ENCODE measurements around the gene TPST2.
"Not testable (repeated sequence)": the region's sequence is repeated elsewhere in the genome, so short reads cannot be mapped to it uniquely, and the experiment has no call there.

TPST2 gene

GRCh38 chr22:26589845-26590736 is at the start of gene TPST2:
Gene TPST2 (minus strand): TSS chr22:26590132. CDS start chr22:26541630, 48,502 bp downstream.
- peak; percentile 37 to 68 (median 59) for DNase-seq (ENCODE audit: low read depth in 3 of 3)

DNA sequence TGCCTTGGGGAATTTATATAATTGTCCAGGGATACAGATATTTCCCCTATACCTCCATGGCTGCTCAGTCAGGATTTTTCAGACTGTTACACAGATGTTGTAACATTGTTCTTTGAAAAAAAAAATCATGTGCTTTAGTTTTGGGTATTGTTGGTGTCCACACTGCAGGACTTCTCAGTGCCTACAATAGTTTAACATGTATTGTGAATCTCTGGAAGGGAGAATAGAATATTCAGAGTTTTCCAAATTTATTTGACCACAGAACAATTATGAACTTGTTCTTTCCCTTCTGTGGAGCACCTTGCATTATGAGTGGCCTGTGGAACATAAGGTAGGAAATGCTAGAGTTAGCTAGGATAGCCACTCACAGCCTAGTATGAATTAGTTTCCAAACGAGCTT is 46.4 kb upstream of the TPST2 start:
- DNase-seq (ENCODE audit: low read depth in 3 of 3), result no peak

DNA sequence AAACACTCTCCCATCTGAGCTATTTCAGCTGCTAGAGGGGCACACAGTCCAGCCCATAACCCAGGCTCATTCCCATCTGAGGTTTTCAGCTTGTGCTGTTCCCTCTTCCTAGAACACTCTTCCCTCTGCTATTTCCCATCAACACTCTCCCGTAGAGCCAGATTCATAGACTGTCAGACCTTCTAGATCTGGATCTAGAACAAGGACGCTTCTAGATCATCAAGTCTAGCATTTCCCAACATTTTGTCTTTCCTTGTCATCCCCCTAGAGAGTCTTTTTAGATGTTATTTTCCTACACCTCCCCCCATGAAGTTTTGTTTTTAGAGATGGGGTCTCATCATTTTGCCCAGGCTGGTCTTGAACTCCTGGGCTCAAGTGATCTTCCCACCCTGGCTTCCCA is 45.2 kb upstream of the TPST2 start:
- no peak for DNase-seq (ENCODE audit: low read depth in 3 of 3)

DNA sequence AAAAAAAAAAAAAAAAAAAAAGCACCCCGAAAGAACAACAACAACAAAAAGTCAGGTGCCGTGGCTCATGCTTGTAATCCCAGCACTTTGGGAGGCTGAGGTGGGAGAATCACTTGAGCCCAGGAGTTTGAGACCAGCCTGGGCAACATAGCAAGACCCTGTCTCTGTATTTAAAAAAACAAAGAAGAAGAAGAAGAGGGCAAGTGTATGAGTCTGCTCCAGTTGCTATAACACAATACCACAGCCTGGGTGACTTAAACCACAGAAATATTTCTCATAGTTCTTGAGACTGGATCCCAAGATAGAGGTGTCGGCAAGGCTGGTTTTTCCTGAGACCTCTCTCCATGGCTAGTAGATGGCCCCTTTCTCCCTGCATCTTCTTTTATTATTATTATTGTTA is 44.3 kb upstream of the TPST2 start:
- no peak for DNase-seq (ENCODE audit: low read depth in 3 of 3)

DNA sequence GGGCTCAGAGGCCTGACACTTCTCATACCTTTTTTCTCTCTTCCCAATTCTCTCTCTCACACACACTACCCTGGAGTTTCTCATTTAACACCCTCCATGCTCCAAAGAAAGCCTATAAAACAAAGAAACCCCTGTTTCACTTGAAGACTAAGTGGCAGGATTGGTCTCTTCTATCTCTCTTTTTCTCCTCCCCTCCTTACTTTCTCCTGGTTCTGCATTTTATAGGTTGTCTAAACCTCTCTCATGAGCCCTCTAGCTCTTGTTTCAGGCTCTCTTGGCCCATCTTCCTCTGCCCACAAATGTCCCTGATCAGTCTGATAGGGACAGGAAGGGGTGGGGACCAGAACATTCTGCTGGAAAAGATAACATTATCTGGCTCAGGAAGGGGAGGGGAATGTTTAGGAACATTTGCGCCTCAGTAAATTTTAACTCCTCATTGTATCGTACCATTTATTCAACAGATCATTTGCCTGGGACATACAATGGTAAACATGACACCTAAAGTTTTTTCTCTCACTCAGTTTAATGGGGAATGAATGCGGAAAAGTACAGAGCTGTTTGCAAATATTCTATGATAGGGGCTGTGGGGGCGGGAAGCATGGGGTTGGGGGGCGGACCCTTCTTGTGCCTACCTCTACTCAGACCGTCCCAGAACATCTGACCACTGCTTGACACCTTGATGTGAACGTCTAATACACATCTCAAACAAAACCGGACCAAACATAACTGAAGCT is 42.7 kb upstream of the TPST2 start:
- DNase-seq (ENCODE audit: low read depth in 3 of 3), result no peak

DNA sequence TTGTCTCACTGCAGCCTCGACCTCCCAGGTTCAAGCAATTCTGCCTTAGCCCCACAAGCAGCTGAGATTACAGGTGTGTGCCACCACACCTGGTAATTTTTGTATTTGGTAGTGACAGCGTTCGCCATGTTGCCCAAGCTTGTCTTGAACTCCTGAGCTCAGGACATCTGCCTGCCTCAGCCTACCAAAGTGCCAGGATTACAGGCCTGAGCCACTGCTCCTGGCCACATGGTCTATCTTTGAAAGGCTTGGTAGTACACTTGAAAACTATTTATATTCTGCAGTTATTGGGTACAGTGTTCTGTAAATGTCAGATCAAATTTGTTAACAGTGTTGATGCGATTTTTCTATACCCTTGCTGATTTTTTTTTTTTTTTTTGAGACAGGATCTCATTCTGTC is 41.4 kb upstream of the TPST2 start:
- DNase-seq (ENCODE audit: low read depth in 3 of 3), result no peak

DNA sequence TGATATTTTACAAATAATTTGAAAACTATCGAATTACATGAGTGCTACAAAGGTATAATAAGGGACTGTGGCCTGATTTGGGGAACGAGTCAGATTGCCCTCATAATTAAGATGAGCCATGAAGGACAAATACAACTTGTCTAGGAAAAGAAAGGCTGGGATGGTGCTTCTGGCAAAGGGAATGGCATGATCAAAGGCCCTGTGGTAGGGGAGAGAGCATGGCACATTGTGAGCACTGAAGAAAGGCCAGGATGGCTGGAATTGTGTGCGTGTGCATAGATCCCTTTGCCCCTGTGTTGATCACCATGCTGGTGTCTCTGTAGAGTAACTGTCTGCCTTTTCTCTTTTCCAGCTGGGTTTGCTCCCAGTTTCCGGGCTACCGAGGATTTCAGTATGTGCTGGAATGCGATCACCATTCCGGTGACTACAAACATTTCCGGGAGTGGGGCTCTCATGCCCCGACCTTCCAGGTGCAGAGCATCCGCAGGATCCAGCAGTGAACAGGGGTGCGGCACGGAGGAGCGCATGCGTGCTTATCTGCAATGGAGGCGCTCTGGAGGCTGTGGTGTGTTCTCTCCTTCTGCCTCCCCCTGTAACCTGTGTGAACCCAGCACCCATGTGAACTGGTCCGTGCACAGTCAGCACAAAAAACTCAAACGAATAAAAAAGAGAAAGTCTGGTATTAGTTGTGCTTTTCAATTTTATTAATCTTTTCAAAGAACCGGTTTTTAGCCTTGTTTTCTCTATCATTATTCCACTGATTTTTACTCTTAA is 40.2 kb upstream of the TPST2 start:
- no peak for DNase-seq (ENCODE audit: low read depth in 3 of 3)

DNA sequence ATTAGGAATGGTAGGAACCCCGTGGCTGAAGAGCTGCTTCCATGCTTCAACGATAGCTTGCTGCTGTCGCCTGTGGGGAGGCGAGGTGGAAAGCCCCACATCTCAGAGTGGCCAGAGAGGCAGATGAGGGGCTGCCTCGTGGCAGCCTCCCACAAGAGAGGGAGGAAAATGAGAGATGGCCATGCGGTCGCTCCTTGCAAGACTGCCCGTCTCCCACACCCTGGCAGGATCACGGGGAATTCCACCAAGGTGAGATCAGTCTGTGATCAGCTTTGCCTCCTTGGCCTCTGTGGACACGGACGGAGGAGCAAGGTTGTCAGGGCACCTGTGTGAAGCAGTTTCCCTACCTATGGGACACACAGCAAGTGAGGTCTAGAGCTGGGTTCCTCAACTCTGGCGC is 34.9 kb upstream of the TPST2 start:
- no peak for DNase-seq (ENCODE audit: low read depth in 3 of 3)

GRCh38 chr22:26623984-26624383 is 34.1 kb upstream of the TPST2 start:
- DNase-seq (ENCODE audit: low read depth in 3 of 3), result no peak

GRCh38 chr22:26621663-26622062 is 31.7 kb upstream of the TPST2 start, which contains the start of gene CRYBA4:
Gene CRYBA4 (plus strand): TSS chr22:26621963. CDS start chr22:26622597, 634 bp downstream.
- no peak for DNase-seq (ENCODE audit: low read depth in 3 of 3)

- DNase-seq (ENCODE audit: low read depth in 3 of 3), result no peak
Observed at GRCh38 chr22:26620197-26620596, 30.3 kb upstream of the TPST2 start.

DNA sequence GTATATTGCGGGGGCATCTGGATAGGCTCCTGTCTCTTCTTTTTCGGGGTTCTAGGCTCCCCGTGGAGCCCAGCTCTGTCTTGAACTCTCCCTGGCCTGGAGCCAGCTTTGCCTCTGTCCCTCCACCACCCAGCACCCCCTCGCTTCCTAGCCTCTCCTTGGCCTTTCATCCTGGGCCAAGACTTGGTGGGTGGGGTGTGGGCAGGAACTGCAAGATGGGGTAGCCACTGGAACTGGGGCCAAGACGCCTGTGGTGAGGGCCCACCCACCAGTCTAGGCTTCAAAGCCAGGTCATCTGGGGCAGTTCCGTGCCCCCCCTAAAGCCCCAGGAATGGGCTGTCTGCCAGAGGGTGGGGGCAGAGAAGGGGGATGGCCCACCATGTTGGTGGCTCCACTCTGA is 29.6 kb upstream of the TPST2 start:
- no peak for DNase-seq (ENCODE audit: low read depth in 3 of 3)

- DNase-seq (ENCODE audit: low read depth in 3 of 3), result no peak
Observed at GRCh38 chr22:26618455-26618854, 28.5 kb upstream of the TPST2 start.

- DNase-seq (ENCODE audit: low read depth in 3 of 3), result no peak
Observed at GRCh38 chr22:26617271-26618199, 27.6 kb upstream of the TPST2 start, which contains the start of gene CRYBB1. Gene CRYBB1 (minus strand): TSS chr22:26618027. CDS start chr22:26616319, 1,708 bp downstream.

DNA sequence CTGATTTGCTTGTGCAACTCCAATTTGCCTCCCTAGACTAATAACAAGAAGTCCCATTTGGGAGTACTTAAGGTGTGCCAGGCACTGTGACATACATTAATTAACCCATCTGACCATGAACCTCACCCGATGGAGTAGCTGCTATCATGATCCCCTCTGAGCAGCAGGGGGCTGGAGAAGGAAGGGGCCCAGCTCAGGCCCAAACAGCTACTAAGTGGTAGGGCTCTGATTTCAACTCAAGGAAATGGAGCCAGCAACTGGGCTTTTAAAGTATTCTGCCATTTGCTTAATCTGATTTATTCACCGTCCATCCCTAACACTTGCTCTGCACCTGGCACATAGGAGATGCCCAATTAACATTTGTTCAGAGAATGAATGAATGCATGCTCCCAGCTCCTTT is 26.7 kb upstream of the TPST2 start:
- no peak for DNase-seq (ENCODE audit: low read depth in 3 of 3)

- DNase-seq (ENCODE audit: low read depth in 3 of 3), result no peak
Observed at GRCh38 chr22:26615830-26616435, 26.0 kb upstream of the TPST2 start.

DNA sequence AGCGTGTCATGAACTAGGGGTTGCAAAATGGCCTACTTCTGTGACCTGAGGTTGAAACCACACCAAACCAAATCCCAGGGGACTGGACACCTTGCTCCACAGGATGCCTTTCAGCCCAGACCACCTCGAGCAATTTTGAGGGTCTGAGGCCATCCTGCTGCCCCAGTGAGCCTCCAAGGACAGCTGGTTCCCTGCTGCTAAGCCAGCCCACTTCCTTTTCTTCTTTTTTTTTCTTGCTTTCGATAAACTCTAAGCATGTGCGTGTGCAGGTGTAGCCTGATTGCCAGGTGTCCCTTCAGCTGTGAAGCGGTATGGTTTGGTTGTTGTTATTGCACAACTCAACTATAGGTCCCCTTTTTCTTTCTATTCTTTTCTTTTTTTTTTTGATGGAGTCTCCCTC is 25.2 kb upstream of the TPST2 start:
- no peak for DNase-seq (ENCODE audit: low read depth in 3 of 3)

GRCh38 chr22:26614322-26614721 is 24.4 kb upstream of the TPST2 start:
- DNase-seq (ENCODE audit: low read depth in 3 of 3), result no peak

- not testable (repeated sequence) for DNase-seq (ENCODE audit: low read depth in 3 of 3)
Observed at GRCh38 chr22:26613753-26614152, 23.8 kb upstream of the TPST2 start.

DNA sequence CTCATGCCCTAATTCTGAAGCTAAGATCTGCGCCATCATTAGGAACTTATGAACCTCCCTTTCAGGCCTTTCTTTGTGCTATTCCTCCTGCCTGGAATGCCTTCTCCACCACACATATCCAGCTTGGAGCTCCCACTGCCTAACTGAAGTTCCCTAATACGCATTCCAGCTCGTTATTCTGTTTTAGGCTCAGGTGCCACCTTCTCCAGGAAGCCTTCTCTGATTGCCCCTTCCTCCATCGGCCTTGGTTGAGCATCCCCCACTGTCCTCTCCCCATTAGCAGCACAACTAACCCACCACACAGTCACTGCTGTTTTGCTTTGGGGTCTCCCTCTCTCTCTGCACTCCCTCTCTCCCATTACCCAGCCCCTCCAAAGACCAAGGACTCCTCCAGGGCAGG is 22.7 kb upstream of the TPST2 start:
- no peak for DNase-seq (ENCODE audit: low read depth in 3 of 3)

- DNase-seq (ENCODE audit: low read depth in 3 of 3), result no peak
Observed at GRCh38 chr22:26610996-26611395, 21.1 kb upstream of the TPST2 start.
